Calu3 (cell line): ENCODE data around the gene SLC44A5. TPM values are rescaled to one million over a fixed set of nuclear protein-coding genes. Genes with fewer than 3 reads are reported as not detected.

ENCODE experiments used
- BruUV-seq: library from RNA; stranded (reverse); fragments of 400-500 nt; replicated peaks from 2 replicates; lab custom pipeline; 2021; lab: Mats Ljungman, UMichigan
- CTCF ChIA-PET: fragments of 300-600 bp; sonication (Branson Sonifier 250); formaldehyde crosslinking; loops from one replicate; lab custom pipeline; 2022; ENCODE audit warnings: antibody characterized with exemption; lab: Charles Lee
- DNase-seq: peaks from one replicate; pipeline ENCODE4 v3.0.0; 2022
- H3K27ac Mint-ChIP-seq: one replicate; pipeline ENCODE4 v1.8.0; 2022; ENCODE audit warnings: mixed read lengths; ENCODE audit not compliant: unreplicated experiment
- H3K27me3 Mint-ChIP-seq: one replicate; pipeline ENCODE4 v1.8.0; 2022; ENCODE audit warnings: mixed read lengths; ENCODE audit not compliant: unreplicated experiment
- H3K36me3 Mint-ChIP-seq: one replicate; pipeline ENCODE4 v1.8.0; 2022; ENCODE audit warnings: mild to moderate bottlenecking, moderate library complexity, mixed read lengths; ENCODE audit not compliant: insufficient read depth, unreplicated experiment
- H3K4me1 Mint-ChIP-seq: one replicate; pipeline ENCODE4 v1.8.0; 2022; ENCODE audit warnings: mild to moderate bottlenecking, low read depth, mixed read lengths; ENCODE audit not compliant: unreplicated experiment
- H3K4me3 Mint-ChIP-seq: one replicate; pipeline ENCODE4 v1.8.0; 2022; ENCODE audit warnings: mild to moderate bottlenecking, low read depth, moderate library complexity, mixed read lengths; ENCODE audit not compliant: unreplicated experiment
- H3K9me3 Mint-ChIP-seq: one replicate; pipeline ENCODE4 v1.8.0; 2022; ENCODE audit warnings: low read depth, mixed read lengths; ENCODE audit not compliant: unreplicated experiment
- CTCF ChIP-seq: fragments of 200-600 bp; IDR thresholded peaks from one replicate; pipeline ENCODE4 v1.8.0; 2022; ENCODE audit warnings: antibody characterized with exemption; ENCODE audit not compliant: unreplicated experiment
- intact Hi-C: fragments of 100-400 bp; cut with micrococcal nuclease; formaldehyde crosslinking; loops from one replicate; pipeline ENCODE4 v1.10.0; 2022; ENCODE audit not compliant: unreplicated experiment
- total RNA-seq: library from RNA; stranded (reverse); gene quantifications from 2 replicates; pipeline ENCODE4 v1.2.3, GENCODE V29; 2022

Gene SLC44A5
- total RNA-seq, 1 experiment from 2014 or later, result 5.8 TPM

GRCh38 chr1:75630004-75630594 is 19.2 kb upstream of the SLC44A5 start:
- BruUV-seq, result no TSS peak
- Mint-ChIP-seq H3K4me1 (no peaks in the 10 kb centered on the region), H3K9me3 (peaks cover under 1% of the 10 kb centered on the region), H3K27ac (no peak overlapping the region), H3K36me3 (no peaks in the 10 kb centered on the region), H3K4me3 (no peak overlapping the region), H3K27me3 (no peaks in the 10 kb centered on the region)
- TF ChIP-seq CTCF, result no peak
- CTCF ChIA-PET, result no interaction called here
- DNase-seq, result no peak
- intact Hi-C loops, result no loop called here

- CTCF ChIA-PET, result no interaction called here
- BruUV-seq, result no TSS peak
These were observed 14.9 kb upstream of the SLC44A5 start for GRCh38 chr1:75625795-75626194.

GRCh38 chr1:75618382-75618781 is 7.5 kb upstream of the SLC44A5 start:
- H3K9me3 Mint-ChIP-seq, result no peaks in the 10 kb centered on the region
- peaks cover 9% of the 10 kb centered on the region for H3K4me1 Mint-ChIP-seq
- no peak overlapping the region for H3K4me3 Mint-ChIP-seq
- CTCF ChIA-PET, result no interaction called here
- TF ChIP-seq CTCF, result no peak
- intact Hi-C loops, result loop anchor here (5.0 kb wide), 2 partner anchors 116 to 186 kb away; no protein-coding TSS in a partner anchor
- BruUV-seq, result no TSS peak
- no peak overlapping the region for H3K27ac Mint-ChIP-seq
- no peak for DNase-seq
- peaks cover 10% of the 10 kb centered on the region for H3K36me3 Mint-ChIP-seq
- H3K27me3 Mint-ChIP-seq, result peaks cover 19% of the 10 kb centered on the region

More at GRCh38 chr1:75625795-75626194, 14.9 kb upstream of the SLC44A5 start:
- Mint-ChIP-seq H3K4me3 (no peak overlapping the region), H3K9me3 (peaks cover 3% of the 10 kb centered on the region), H3K27me3 (no peaks in the 10 kb centered on the region), H3K36me3 (no peaks in the 10 kb centered on the region), H3K4me1 (no peaks in the 10 kb centered on the region), H3K27ac (no peak overlapping the region)
- no peak for DNase-seq
- intact Hi-C loops, result no loop called here
- no peak for TF ChIP-seq CTCF

GRCh38 chr1:75616436-75617433 is 5.8 kb upstream of the SLC44A5 start:
- no TSS peak for BruUV-seq
- H3K9me3 Mint-ChIP-seq, result no peaks in the 10 kb centered on the region
- H3K36me3 Mint-ChIP-seq, result peaks cover 10% of the 10 kb centered on the region
- no peak for TF ChIP-seq CTCF
- H3K4me1 Mint-ChIP-seq, result peaks cover 9% of the 10 kb centered on the region
- peak overlapping the region; percentile 75 for H3K4me3 Mint-ChIP-seq
- no peak for DNase-seq
- intact Hi-C loops, result loop anchor here (5.0 kb wide), 2 partner anchors 114 to 184 kb away; no protein-coding TSS in a partner anchor
- CTCF ChIA-PET, result no interaction called here
- no peak overlapping the region for H3K27ac Mint-ChIP-seq
- H3K27me3 Mint-ChIP-seq, result peaks cover 19% of the 10 kb centered on the region
